SHP77 treated with DMSO at 0.1 percent for 48 hours (cell line): ENCODE measurements around the gene COQ2.
"Not testable (repeated sequence)": the region's sequence is repeated elsewhere in the genome, so short reads cannot be mapped to it uniquely, and the experiment has no call there.

Experiments
- DNase-seq: peaks from one replicate; lab custom pipeline; 2025; lab: John Stamatoyannopoulos, UW

Gene COQ2

DNA sequence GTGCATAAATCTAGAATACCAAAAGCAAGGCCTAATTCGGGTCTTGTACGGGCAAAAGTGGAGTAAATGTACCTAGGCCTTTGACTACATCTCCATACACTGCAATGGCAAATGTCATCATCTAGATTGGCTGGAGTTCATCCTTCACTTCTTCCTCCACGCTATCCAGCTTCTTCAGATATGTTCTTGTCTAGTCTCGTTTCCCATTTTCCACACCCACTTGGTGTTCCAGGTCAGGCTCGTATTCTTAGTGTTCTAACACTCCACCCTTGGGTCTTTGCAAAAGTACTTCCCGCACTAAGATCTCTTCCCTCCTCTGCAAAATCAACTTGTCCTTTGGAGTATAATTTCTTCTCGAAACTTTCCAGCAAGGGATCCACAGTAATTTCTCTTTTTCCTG lies 1.4 kb downstream of the COQ2 start:
- no peak for DNase-seq

DNA sequence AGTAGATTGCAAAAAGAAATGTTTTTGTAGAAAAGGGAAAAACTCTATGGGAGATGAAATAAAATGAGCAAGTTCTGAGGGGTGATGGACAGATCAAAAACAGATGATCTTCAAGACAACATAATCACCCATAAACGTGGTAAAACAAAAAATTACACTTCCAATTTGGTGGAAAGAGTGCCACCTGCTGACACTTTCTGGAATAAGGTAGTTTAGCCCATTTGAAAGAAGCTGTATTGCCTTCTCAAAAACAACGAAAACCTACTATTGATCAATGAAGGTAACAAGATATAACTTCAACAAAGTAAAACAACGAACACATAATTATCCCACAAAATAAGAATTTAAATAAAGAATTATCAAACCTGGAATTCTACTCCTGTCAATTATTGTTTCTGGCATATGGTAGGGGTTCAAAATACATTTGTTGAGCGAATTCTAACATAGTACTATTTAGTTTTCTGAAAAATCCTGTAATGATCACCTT lies 2.5 kb downstream of the COQ2 start:
- peak; percentile 5 for DNase-seq

DNA sequence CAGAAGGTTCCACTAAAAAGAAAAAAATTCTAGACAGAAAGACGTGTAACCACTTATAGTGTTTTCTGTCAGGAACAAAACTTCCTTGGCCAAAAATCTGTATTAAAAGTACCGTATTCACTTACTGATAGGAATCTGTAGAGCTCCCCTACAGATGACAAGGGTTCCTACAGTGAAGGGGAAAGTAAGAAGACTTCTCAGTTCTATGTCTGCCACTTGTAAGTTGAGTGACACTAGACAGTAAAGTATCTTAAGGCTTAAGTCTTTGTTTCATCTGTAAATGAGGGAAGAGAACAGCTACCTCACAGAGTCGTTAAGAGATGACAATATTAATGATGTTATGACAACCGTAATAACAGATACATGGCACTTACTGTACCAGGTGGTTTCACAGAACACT lies 3.3 kb downstream of the COQ2 start:
- DNase-seq, result no peak

DNA sequence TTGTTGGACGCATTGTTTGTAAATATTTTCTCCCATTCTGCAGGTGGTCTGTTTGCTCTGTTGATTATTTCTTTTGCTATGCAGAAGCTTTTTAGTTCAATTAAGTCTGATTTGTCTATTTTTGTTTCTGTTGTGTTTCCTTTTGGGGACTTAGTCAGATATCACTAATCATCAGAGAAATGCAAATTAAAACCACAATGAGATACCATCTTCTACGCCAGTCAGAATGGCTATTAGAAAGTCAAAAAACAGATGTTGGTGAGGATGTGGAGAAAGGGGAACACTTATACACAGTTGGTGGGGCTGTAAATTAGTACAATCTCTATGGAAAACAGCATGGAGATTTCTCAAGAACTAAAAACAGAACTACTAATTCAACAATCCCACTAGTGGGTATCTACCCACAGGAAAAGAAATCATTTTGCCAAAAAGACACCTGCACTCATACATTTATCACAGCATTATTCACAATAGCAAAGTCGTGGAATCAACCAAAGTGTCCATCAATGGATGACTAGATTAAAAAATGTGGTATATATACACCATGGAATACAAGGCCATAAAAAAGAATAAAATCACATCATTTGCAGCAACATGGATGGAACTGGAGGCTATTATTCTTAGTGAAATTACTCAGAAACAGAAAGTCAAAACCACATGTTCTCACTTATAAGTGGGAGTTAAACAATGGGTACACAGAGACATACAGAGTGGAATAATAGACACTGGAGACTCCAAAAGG lies 8.1 kb downstream of the COQ2 start:
- no peak for DNase-seq

DNA sequence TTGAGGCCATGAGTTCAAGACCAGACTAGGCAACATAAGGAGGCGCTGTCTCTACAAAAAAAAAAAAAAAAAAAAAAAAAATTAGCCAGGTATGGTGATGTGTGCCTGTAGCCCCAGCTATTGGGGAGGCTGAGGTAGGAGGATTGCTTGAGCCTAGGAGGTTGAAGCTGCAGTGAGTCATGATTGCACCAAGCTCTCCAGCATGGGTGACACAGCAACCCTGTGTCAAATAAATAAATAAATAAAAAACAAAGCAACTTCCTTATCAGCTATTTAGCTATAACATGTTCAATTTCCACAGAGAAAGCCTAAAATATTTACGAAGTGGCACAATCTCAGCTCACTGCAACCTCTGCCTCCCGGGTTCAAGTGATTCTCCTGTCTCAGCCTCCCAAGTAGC lies 10.7 kb downstream of the COQ2 start:
- not testable (repeated sequence) for DNase-seq

DNA sequence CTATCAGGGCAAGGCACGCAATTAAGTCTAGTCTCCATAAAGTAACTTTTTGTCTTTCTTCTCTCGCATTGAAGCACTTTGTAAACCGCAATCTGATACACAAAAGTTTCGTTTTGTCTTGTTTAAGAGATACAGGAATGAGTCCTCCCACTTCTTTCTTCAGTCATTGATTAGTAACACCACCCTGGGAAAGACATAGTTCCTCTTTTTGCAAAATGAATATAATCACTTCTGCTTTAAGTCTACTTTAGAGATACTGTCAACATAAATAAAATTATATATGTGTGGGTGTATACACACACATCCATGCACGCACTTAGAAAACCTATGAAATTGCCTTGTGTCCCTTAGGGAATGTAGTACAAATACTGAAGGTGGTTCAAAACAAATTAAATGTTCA lies 11.7 kb downstream of the COQ2 start:
- no peak for DNase-seq

DNA sequence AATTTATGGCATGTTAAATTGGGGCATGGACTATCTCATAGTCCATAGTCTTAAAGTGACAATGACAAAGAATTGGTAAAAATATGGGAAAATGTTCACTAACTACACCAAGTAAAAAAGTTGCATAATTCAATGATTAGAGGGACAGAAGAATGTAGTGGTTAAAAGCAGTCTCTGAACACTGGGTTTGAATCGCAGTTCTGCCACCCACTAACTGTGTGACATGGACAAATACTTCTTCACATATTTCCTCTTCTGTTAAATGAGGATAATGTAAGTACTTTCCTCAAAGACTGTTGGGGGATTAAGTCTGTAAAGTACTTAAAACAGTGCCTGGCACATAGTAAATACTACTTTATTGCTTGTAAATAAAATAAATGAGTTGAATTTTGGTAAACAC lies 15.3 kb downstream of the COQ2 start:
- no peak for DNase-seq

DNA sequence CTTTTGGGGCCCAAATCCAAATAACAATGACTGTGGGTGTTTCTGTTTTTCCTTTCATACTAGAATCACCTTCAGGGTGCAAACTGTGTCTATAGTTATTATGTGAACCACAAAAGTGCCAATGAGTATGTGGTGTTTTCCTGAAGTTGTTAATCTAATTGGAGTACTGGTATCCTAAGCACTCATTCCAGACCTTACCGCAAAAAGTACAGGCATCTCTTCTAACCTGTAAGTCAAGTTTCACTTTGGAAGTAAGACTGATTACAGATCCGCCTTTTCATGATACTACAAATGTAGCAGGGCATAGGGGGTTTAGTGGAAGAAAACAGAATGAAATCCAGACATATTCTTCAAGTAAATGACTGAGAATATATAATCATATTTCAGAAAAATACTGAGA lies 16.1 kb downstream of the COQ2 start:
- DNase-seq, result no peak

DNA sequence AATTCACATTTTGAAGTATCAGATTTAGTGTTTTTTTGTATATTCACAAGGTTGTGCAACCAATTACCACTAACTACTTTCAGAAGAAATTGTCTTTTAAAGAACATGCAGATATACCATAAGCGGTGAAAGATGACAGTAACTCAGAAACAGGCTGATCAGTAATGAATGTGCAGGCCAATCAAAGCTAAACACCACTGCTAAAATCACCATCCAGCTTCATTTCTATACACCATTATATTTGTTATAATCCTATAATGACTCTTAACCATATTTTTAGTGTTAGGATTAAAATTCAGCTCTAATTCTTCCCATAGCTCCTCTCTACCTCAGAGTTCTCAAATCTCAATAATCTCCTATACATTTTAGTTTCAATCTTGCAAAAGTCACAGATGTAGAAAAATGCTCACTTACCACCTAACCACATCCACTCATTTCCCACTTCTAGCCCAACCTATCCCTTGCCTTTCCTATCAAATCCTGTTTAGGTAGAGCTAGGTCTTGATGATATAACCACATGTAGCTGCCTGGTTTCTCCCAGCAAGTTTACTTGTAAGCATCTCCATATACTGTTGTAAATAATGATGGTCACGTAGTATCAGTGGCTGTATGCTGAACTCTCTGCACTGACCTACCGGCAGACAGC lies 16.6 kb downstream of the COQ2 start:
- no peak for DNase-seq

DNA sequence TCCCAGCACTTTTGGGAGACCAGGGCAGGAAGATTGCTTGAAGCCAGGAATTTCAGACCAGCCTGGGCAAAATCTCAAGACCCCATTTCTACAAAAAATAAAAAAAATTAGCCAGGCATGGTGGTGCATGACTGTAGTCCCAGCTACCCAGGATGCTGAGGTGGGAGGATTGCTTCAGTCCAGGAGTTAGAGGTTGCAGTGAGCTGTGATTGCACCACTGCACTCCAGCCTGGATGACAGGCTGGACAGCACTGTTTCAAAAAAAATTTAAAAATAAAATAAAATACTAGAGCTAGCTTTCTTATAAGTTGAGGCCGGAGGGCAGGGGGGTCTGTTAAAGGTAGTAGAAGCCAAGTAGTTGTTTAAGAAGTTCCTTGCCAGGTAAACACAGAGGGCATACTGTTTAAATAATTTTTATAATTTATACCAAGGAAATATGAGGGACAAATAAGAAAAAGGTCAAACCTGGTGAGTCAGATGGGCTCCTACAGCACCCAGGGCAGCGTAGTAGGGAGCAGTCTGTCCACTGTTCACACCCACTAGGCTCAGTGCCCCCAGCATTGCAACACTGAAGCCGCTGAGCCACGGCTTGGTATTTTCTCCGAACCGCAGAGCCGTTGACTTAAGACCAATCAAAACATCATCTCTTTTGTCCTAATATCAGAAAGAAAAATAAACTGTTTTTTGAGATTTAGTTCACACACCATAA lies 17.3 kb downstream of the COQ2 start:
- no peak for DNase-seq

DNA sequence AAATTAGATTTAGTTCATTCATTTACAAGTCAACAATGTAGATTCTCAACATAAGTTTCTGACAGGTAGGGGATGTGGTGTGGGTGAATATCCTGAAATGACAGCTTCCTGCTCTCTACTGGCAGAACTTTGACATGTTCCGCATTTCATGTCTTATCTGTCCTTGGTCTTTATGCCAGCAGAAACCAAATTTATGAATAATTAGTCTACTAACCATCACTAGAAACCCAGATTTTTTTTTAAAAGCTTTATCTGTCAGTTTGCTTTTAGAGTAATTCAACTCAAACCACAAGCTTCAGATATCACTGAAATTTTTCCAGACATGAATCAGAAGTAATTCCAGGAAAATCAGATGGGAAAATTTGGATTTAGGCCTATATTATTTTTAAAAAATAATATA lies 17.9 kb downstream of the COQ2 start:
- no peak for DNase-seq

DNA sequence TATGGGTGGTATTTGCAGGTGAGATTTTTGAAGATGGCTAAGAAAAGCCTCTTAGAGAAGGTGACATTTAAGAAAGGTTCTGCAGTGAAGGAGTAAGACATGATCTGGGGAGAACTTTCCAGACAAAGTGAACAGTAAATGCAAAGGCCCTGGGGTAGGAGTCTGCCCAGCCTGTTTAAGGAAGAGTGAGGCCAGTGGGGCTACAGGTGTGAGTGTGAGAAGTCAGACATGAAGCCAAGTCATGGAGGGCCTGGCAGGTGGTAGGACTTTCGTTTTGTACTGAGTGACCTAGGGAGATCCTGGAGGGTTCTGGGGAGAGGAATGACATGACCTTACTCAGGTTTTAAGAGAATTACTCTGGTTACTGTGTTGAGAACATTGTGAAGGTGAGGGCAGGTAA lies 21.5 kb downstream of the COQ2 start:
- no peak for DNase-seq

DNA sequence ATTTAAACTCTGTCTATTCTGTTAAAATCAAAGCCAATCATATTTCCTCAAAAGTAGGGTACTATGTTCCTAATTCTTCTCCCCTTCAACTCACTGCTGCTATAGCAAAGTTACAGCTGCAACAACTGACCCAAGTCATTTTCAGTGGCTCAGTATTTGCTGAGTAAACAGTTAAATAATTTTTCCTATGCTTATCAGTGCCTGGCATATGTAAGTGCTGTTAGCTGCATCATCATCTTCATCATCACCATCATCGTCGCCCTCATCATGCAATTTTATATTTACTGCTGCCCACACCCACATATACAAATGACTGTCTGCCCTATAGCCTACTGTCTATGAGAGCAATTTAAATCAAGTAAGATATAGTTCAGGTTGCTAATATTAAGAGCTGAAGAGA lies 21.9 kb downstream of the COQ2 start:
- no peak for DNase-seq

DNA sequence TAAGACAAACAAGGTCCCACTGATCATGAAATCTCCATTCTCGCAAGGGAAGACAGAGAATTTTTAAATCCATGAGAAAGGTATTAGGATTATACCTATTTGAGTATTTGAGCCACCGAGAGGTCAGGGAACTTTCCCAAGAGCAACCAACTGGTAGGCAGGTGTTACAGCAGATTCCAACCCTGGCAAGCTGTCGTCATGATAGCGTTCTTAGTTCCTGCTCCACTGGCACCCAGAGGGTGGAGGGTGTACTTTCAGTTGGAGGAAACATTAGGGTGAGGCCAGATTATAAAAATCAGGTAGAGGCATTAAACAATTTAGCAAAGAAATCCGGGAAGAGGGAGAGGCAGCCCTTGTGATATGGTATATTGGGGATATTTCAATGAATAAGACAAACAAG lies 23.3 kb downstream of the COQ2 start:
- no peak for DNase-seq

DNA sequence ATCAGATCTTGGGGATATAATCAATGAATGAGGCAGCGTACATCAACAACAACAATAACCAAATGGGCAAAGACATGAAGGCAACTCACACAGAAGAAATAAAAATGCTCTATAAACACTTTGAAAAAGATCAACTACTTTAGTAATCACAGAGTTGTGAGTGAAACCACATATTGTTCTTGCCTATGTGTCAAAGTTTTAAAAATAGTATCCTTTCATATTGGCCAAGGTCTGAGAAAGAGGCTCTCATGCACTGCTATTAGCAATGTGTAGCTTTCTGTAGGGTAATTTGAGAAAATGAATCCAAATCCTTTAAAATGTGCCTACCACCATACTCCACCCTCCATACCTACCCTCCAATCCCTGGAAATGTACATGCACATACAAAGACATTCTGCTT lies 25.0 kb downstream of the COQ2 start:
- no peak for DNase-seq

DNA sequence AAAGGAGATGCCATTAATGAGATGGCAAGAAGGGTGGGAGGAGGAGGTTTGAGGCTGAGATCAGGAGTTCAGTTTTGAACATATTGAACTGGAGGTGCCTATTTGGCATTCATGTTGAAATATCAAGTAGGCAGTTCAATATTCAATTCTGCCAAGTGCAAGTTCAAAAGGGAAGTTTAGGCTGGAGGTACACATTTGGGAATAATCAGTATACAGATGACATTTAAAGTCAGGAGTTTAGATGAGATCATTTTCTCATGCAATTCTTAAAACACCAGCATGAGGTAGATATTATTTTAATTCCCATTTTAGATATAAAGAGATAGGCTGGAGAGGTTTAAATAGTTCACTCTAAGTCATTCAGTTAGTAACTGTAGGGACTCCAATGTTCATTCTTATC lies 26.1 kb downstream of the COQ2 start:
- no peak for DNase-seq

DNA sequence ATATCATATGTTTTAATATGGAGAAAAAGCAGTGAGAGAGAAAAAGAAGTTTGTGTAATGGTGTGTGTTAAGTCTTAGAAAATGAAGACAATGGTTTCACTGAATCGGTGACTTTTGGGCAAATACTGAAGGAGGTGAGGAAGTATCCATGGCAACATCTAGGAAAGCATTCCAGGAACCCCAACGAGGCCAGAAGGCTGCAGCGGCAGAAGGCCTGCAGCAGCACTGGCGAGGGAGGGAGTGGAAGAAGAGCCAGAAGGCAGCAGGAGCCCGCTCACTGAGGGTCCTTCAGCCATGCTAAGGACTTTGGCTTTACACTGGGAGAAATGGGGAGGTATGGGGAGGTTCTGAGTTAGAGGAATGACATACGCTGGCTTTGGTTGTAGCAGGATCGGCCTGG lies 26.8 kb downstream of the COQ2 start:
- no peak for DNase-seq

DNA sequence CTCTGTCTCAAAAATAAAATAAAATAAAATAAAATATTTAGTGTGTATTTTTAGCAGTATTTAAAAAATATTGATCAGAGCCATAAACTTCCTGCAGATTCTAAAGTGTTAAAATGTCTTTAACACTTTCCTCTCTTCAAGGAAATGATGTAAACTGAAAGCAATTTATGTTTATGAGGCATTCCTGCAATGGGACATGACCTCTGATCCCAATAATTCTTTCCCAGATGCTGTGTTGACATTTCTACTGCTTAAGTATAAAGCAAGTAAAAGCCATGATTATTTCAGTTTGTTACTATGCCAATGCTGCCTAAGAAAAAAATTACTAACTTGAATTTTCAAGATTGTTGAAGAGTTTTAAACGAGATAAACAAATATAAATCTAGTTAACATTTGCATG lies 29.0 kb downstream of the COQ2 start:
- DNase-seq, result no peak

DNA sequence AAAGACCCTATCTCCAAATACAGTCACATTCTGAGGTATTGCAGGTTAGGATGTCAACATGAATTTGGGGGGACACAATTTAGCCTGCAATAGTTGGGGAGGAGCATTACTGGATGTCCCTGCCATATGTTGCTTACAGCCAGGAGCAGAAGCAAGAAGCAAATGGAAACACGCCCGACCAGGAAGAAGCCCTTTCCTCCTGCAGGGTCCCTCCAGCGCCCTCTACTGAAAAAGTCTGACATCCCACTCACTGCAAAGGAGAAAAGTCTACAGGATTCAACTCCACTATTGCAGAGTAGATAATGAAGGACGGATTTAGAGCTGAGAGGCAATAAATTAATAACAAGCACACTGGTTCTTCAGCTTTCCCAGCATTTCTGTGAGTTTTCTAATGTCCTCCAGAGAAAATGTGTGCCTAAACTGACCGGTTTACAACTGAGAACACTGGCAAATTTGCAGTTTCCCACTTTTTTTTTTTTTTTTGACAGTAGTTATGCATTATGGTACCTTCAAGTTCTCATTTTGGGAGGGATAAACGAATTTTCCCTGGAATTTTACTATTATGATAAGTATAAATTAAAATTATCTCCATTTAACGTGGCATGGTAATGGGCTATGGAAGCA lies 31.7 kb downstream of the COQ2 start:
- DNase-seq, result peak; percentile 58

DNA sequence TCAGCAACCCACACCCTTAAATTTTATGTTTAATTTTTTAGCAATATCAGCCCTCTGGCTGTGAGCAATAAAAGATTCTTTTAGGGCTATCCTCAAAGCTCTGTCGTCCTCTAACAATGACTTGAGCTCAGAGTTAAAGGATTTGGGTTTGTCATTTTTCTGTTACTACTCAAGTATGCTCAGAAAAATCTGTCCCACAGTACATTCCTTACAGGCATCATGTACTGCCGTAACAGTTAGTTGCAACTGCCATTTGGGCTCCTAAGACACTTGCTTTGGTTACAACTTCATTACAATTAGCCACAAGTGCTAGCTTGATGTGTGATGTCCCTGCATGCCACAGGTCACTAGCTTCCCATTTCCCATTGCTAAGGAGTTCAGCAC lies 33.2 kb downstream of the COQ2 start:
- no peak for DNase-seq

DNA sequence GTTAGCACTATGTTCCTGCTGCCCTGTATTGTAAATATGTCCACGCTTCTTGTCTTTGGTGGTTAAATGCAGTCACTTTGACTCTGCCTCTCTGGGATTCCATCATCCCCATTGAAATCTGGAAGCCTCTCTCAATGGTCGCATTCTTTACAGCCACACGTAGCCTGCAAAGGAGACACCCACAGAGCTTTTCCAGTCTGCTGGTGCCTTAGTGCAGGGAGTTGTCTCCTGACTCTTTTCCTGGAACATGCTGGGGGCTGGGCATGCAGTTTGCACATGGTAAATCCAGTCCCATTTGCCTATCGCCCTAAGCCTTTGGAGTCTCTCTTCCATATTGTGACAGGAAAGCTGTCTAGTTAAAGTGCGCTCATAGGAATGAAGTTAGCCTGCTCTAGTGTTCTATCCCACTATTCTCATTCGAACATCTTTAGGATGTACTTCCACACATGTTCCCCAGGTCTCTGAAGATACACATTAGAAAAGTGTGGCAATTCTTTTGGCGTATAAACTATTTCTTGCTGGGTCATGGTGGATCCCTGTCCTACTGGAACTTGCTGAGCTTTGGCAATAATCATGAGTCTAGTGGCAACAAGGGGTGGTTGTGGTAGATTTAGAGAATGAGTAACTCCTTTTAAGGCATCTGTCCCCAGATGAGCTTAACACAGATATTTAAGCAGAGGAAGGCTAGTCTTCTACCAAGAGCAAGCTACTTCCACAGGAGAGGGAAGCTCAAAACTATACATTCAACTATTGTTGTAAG lies 33.7 kb downstream of the COQ2 start:
- DNase-seq, result no peak

DNA sequence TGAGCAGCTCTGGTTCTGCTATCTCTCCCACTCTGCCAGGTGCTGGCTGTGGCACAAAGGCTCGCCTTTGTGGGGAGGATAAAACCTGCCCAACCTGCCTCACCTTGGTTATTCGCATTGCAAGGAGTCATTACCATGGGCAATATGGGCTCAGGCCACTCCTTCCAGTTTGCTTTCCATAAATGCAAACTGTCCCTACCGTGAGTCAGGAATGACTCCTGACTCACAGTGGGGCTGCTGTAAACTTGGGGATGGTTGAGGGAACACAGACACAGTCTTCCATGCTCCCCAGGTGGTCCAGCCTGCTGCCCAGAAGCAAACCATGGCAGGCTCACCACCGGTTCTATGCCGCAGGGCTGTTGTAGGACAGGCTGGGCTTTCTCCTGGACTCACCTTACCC lies 36.1 kb downstream of the COQ2 start:
- no peak for DNase-seq
